Measurements from ENCODE around the gene IL11RA. TPM values are rescaled to one million over a fixed set of nuclear protein-coding genes. Genes with fewer than 3 reads are reported as not detected.

IL11RA gene
- polyA plus RNA-seq (2011; rRNA removed) (14.6 and 19.0 TPM in 2 replicates), polyA minus RNA-seq (2011; rRNA and poly(A)+ RNA removed) (13.8 and 15.7 TPM in 2 replicates)

GRCh38 chr9:34651876-34652601 lies at the start of gene IL11RA:
IL11RA (plus strand) TSS chr9:34652185; CDS start chr9:34655218, 3,033 bp downstream.
- no peak for TF ChIP-seq CTCF (IDR thresholded peaks at IDR 0.05; ENCODE audit: low read depth, low read length)
- Histone ChIP-seq H3K9me3 (ENCODE audit: control insufficient read depth, insufficient read depth, low read length) (no peaks in the 10 kb centered on the region), H3K27me3 (ENCODE audit: control insufficient read depth, insufficient read depth, low read length) (no peaks in the 10 kb centered on the region), H3K27ac (ENCODE audit: low read depth, low read length) (no peak within 1 kb of the TSS), H3K4me3 (ENCODE audit: low read depth, low read length) (peak within 1 kb of the TSS; percentile 64)
- POLR2A ChIA-PET = interaction anchor here (0.9 to 2.0 kb wide), 2 partner anchors 10 to 13 kb away, joined by 3 to 6 read pairs; partner anchors contain the start of gene CCL27
- CTCF ChIA-PET = interaction anchor here (2.5 kb wide), 1 partner anchor 17 kb away, joined by 5 read pairs; no protein-coding TSS in a partner anchor
- no peak for DNase-seq (ENCODE audit: low read depth, low spot score)

- ChIA-PET POLR2A (no interaction called here), CTCF (interaction anchor here (0.5 to 4.2 kb wide), 41 partner anchors 8 to 1115 kb away, joined by 3 to 48 read pairs (median 6); partner anchors contain the start of genes DCTN3, GALT, RPP25L and SIGMAR1)
- no peak overlapping the region for H3K4me3 ChIP-seq (ENCODE audit: low read depth, low read length)
- peak; percentile 95 for TF ChIP-seq CTCF (IDR thresholded peaks at IDR 0.05; ENCODE audit: low read depth, low read length)
- peaks cover 31% of the 10 kb centered on the region for H3K27me3 ChIP-seq (ENCODE audit: control insufficient read depth, insufficient read depth, low read length)
- no peaks in the 10 kb centered on the region for H3K9me3 ChIP-seq (ENCODE audit: control insufficient read depth, insufficient read depth, low read length)
- H3K27ac ChIP-seq (ENCODE audit: low read depth, low read length) = no peak overlapping the region
- peak; percentile 29 for DNase-seq (ENCODE audit: low read depth, low spot score)
Measured at GRCh38 chr9:34603610-34604231, 48.3 kb upstream of the IL11RA start.

- no peak overlapping the region for H3K4me3 ChIP-seq (ENCODE audit: low read depth, low read length)
- H3K27me3 ChIP-seq (ENCODE audit: control insufficient read depth, insufficient read depth, low read length) = peaks cover 14% of the 10 kb centered on the region
- no peak for DNase-seq (ENCODE audit: low read depth, low spot score)
- ChIA-PET CTCF (interaction anchor here (1.2 to 4.2 kb wide), 3 partner anchors 15 to 202 kb away, joined by 4 to 48 read pairs (median 8); no protein-coding TSS in a partner anchor), POLR2A (no interaction called here)
- no peak for TF ChIP-seq CTCF (IDR thresholded peaks at IDR 0.05; ENCODE audit: low read depth, low read length)
- no peak overlapping the region for H3K27ac ChIP-seq (ENCODE audit: low read depth, low read length)
- no peaks in the 10 kb centered on the region; the same call in 1 of the 2 replicates for H3K9me3 ChIP-seq (ENCODE audit: control insufficient read depth, insufficient read depth, low read length)
Measured at GRCh38 chr9:34606190-34606589, 45.8 kb upstream of the IL11RA start.

GRCh38 chr9:34606905-34607304 lies 45.1 kb upstream of the IL11RA start:
- CTCF ChIA-PET = interaction anchor here (0.9 to 1.6 kb wide), 4 partner anchors 15 to 203 kb away, joined by 3 to 8 read pairs (median 4); no protein-coding TSS in a partner anchor
- no peaks in the 10 kb centered on the region; the same call in 1 of the 2 replicates for H3K9me3 ChIP-seq (ENCODE audit: control insufficient read depth, insufficient read depth, low read length)
- POLR2A ChIA-PET = no interaction called here
- no peak overlapping the region for H3K27ac ChIP-seq (ENCODE audit: low read depth, low read length)
- H3K27me3 ChIP-seq (ENCODE audit: control insufficient read depth, insufficient read depth, low read length) = peaks cover 14% of the 10 kb centered on the region
- DNase-seq (ENCODE audit: low read depth, low spot score) = no peak
- no peak overlapping the region for H3K4me3 ChIP-seq (ENCODE audit: low read depth, low read length)
- TF ChIP-seq CTCF (IDR thresholded peaks at IDR 0.05; ENCODE audit: low read depth, low read length) = no peak

All from AG04450 (cell line).